Measurements from ENCODE around the gene APRT. TPM values are rescaled to one million over a fixed set of nuclear protein-coding genes. Genes with fewer than 3 reads are reported as not detected.

Gene APRT
- total RNA-seq, 4 donors from 2014 or later: 81.6 to 221 (median 149) TPM

DNA sequence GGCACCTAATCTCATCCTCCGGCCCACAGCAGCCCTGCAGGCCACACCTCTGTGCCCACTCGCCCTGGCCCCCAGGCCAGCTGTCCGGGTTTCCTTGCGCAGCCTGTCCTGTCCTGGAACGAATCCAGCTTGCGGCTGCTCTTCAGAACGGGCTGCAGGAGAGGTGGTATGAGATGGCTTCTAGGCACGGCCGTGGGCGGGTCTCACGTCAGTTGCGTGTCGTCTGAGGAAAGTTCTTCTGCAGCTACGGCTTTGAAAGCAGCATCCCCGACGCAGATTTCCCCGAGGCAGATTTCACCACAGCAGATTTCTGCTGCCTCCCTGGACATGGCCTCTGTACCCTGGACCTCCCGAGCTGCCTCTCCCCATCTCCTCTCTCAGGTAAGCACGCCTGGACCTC, 26.8 kb upstream of the APRT start:
- WGBS, 2 donors (ENCODE audit: low coverage in 1 of 2): 88% methylated on average over 19 of the region's 19 CpGs; no CpG with 5 or more reads in 1 of the 2 donors
- no peak overlapping the region for H3K4me3 ChIP-seq
- H3K9me3 ChIP-seq: no peaks in the 10 kb centered on the region
- peaks cover 0 to 13% (median 4%) of the 10 kb centered on the region in 4 donors for H3K36me3 ChIP-seq
- in situ Hi-C loops (cut with MboI; ENCODE audit: low pct_ligation_motif_present in 1 of 4, low pct_unique_long_range_greater_than_20kb in 1 of 4, low sequenced_read_pairs in 3 of 4) (no loop called here), intact Hi-C loops (cut with DNase I; ENCODE audit: low total_unique reads) (no loop called here)
- no peak for DNase-seq
- no peak for TF ChIP-seq POLR2AphosphoS5 (IDR thresholded peaks at IDR 0.05)
- no peak for TF ChIP-seq EP300 (IDR thresholded peaks at IDR 0.05; ENCODE audit: low read depth)
- TF ChIP-seq CTCF (IDR thresholded peaks at IDR 0.05): no peak
- TF ChIP-seq POLR2A (IDR thresholded peaks at IDR 0.05): no peak
- H3K27me3 ChIP-seq: no peaks in the 10 kb centered on the region
- H3K4me1 ChIP-seq: no peaks in the 10 kb centered on the region
- no peak overlapping the region for H3K27ac ChIP-seq

DNA sequence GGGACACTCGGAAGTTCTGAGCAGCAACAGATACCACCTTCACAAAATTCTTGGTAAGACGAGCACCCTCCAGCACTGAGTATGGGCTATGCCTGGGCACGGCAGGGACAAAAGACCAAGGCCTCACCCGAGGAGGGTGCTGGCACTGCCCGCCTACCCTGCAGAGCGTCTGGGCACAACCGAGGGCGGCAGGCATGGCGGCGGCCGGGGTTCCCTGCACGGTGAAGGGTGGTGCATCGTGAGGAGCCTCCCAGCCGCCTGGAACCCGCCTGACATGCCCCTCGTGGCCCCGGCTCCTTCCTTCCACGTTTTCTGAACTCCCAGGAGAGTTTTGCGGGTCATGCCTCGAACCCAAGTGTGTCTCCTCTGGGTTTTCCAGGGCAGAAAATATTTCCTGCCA, 26.1 kb upstream of the APRT start:
- H3K36me3 ChIP-seq: peaks cover 0 to 13% (median 4%) of the 10 kb centered on the region in 4 donors
- intact Hi-C loops (cut with DNase I; ENCODE audit: low total_unique reads): no loop called here
- 91 to 100% methylated on average over 1 to 20 of the region's 20 CpGs for WGBS, 2 donors (ENCODE audit: low coverage in 1 of 2)

DNA sequence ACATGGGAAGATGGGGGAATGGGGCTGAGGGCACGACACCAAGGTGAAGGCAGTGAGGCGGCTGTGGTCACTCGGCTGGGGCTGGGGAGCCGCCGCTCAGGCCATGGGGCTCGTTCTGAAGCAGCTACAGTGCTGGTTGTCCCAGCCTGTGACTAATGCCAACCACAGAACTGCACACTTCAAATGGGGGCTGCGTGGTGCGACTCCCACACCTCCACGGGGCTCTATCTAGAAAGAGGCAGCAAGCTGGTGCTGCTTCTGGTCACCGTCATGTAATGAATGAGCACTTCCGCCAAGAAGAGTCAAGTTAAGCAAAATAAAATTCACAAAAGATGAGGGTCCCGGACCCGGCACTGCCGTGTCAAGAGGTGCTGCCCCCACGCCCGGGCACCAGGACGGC, 25.1 kb upstream of the APRT start:
- H3K36me3 ChIP-seq: peaks cover 0 to 13% (median 4%) of the 10 kb centered on the region in 4 donors
- in situ Hi-C loops (cut with MboI; ENCODE audit: low pct_ligation_motif_present in 1 of 4, low pct_unique_long_range_greater_than_20kb in 1 of 4, low sequenced_read_pairs in 3 of 4): no loop called here
- intact Hi-C loops (cut with DNase I; ENCODE audit: low total_unique reads): no loop called here
- H3K9me3 ChIP-seq: no peaks in the 10 kb centered on the region
- H3K27ac ChIP-seq: no peak overlapping the region
- H3K4me3 ChIP-seq: no peak overlapping the region
- TF ChIP-seq EP300 (IDR thresholded peaks at IDR 0.05; ENCODE audit: low read depth) (no peak), CTCF (IDR thresholded peaks at IDR 0.05) (no peak), POLR2A (IDR thresholded peaks at IDR 0.05) (no peak), POLR2AphosphoS5 (IDR thresholded peaks at IDR 0.05) (no peak)
- no peaks in the 10 kb centered on the region for H3K27me3 ChIP-seq
- no peak for DNase-seq
- H3K4me1 ChIP-seq: no peaks in the 10 kb centered on the region
- WGBS, 2 donors (ENCODE audit: low coverage in 1 of 2): 90% methylated on average over 17 of the region's 17 CpGs; no CpG with 5 or more reads in 1 of the 2 donors

More for the DNA sequence above, 26.1 kb upstream of the APRT start:
- H3K27ac ChIP-seq: no peak overlapping the region
- H3K4me1 ChIP-seq: no peaks in the 10 kb centered on the region
- H3K27me3 ChIP-seq: no peaks in the 10 kb centered on the region
- in situ Hi-C loops (cut with MboI; ENCODE audit: low pct_ligation_motif_present in 1 of 4, low pct_unique_long_range_greater_than_20kb in 1 of 4, low sequenced_read_pairs in 3 of 4): no loop called here
- no peak for DNase-seq
- no peak for TF ChIP-seq CTCF (IDR thresholded peaks at IDR 0.05)
- TF ChIP-seq POLR2AphosphoS5 (IDR thresholded peaks at IDR 0.05): no peak
- no peak for TF ChIP-seq POLR2A (IDR thresholded peaks at IDR 0.05)
- TF ChIP-seq EP300 (IDR thresholded peaks at IDR 0.05; ENCODE audit: low read depth): no peak
- H3K9me3 ChIP-seq: no peaks in the 10 kb centered on the region
- no peak overlapping the region for H3K4me3 ChIP-seq

DNA sequence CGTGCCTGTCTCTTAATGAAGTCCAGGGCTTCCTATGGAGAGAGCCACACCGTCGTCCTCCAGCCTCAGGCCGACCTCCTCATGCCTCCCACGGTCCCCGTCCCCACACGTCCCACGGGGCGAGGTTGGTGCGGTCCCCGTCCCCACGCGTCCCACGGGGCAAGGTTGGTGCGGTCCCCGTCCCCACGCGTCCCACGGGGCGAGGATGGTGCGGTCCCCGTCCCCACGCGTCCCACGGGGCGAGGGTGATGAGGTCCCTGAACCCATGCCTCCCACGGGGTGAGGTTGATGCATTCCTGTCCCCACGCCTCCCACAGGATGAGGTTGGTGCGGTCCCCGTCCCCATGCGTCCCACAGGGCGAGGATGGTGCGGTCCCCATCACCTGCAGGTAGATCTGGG, 24.1 kb upstream of the APRT start:
- peak overlapping the region in 1 of 4 donors; percentile 37 for H3K27ac ChIP-seq
- in situ Hi-C loops (cut with MboI; ENCODE audit: low pct_ligation_motif_present in 1 of 4, low pct_unique_long_range_greater_than_20kb in 1 of 4, low sequenced_read_pairs in 3 of 4) (no loop called here), intact Hi-C loops (cut with DNase I; ENCODE audit: low total_unique reads) (no loop called here)
- no peaks in the 10 kb centered on the region for H3K27me3 ChIP-seq
- TF ChIP-seq CTCF (IDR thresholded peaks at IDR 0.05) (no peak), POLR2AphosphoS5 (IDR thresholded peaks at IDR 0.05) (no peak), EP300 (IDR thresholded peaks at IDR 0.05; ENCODE audit: low read depth) (no peak), POLR2A (IDR thresholded peaks at IDR 0.05) (no peak)
- H3K4me3 ChIP-seq: no peak overlapping the region
- DNase-seq: no peak
- H3K36me3 ChIP-seq: peaks cover 0 to 13% (median 4%) of the 10 kb centered on the region in 4 donors
- H3K9me3 ChIP-seq: no peaks in the 10 kb centered on the region
- no peaks in the 10 kb centered on the region for H3K4me1 ChIP-seq
- 84% methylated on average over 33 of the region's 33 CpGs; no CpG with 5 or more reads in 1 of the 2 donors for WGBS, 2 donors (ENCODE audit: low coverage in 1 of 2)

Data from transverse colon (tissue), 4 donors.